GM23248 (cell line): ENCODE measurements around the gene FLT3.

ENCODE experiments used
- EZH2 ChIP-seq: fragments of 200-600 bp; sonication (generic); IDR thresholded peaks from 2 replicates; pipeline ENCODE4 v1.6.1; 2018; ENCODE audit warnings: antibody characterized with exemption, mild to moderate bottlenecking; ENCODE audit not compliant: insufficient read depth, poor library complexity, severe bottlenecking
- EZH2phosphoT487 ChIP-seq: fragments of 200-600 bp; sonication (generic); IDR thresholded peaks from 2 replicates; pipeline ENCODE4 v1.6.1; 2018; ENCODE audit warnings: antibody characterized with exemption, moderate library complexity, mild to moderate bottlenecking, low read depth; ENCODE audit not compliant: insufficient read depth

- TF ChIP-seq EZH2: no peak
- no peak for TF ChIP-seq EZH2phosphoT487
Observed at GRCh38 chr13:28026508-28026907, 73.9 kb downstream of the FLT3 start.
